HepG2 (cell line): ENCODE data around the gene SCEL. TPM values are rescaled to one million over a fixed set of nuclear protein-coding genes. Genes with fewer than 3 reads are reported as not detected.

Source experiments
- ATAC-seq: fragments of 200-7000 bp; cut with Tn5 transposase; 3 replicates; pipeline ENCODE4 v1.9.1; 2020; ENCODE audit warnings: mild to moderate bottlenecking, moderate library complexity
- BruUV-seq: library from RNA; stranded (reverse); fragments of 400-500 nt; replicated peaks from 2 replicates; lab custom pipeline; 2021; lab: Mats Ljungman, UMichigan
- CTCF ChIA-PET: fragments of 300-600 bp; formaldehyde crosslinking; extraction: SDS; loops from one replicate; lab custom pipeline; 2021; ENCODE audit warnings: low total read pairs, inconsistent platforms, low intra/inter-chr PET ratio; lab: Yijun Ruan, JAX
- POLR2A ChIA-PET: fragments of 350-600 bp; sonication (Branson Sonifier 250); formaldehyde crosslinking; loops from one replicate; lab custom pipeline; 2020; ENCODE audit warnings: antibody characterized with exemption, inconsistent platforms; lab: Yijun Ruan, JAX
- DNase-seq: peaks from one replicate; pipeline ENCODE4 v3.0.0-alpha.2; 2015; ENCODE audit warnings: low spot score
- FAIRE-seq: peaks from 3 replicates; lab custom pipeline; 2011; peaks lifted over from hg19 to GRCh38; lab: Jason Lieb, UNC
- H2AFZ ChIP-seq: one replicate; pipeline ENCODE4 v1.6.1; 2011; ENCODE audit warnings: low read length, inconsistent platforms
- H3K27ac ChIP-seq: fragments of 300-600 bp; 3 replicates; pipeline ENCODE4 v1.8.0; 2011; ENCODE audit warnings: mixed run types, mild to moderate bottlenecking, mixed read lengths, low read length, inconsistent platforms; ENCODE audit not compliant: insufficient read depth; ENCODE audit errors: extremely low read length
- H3K27me3 ChIP-seq, 2 experiments: fragments of 200-600 bp in 1 of 2; 2 replicates in 1 of 2; 3 replicates in 1 of 2; pipeline versions ENCODE4 v1.6.0 to v1.8.0; 2011; ENCODE audit warnings: low read length in 2 of 2, mild to moderate bottlenecking in 2 of 2, moderate library complexity in 2 of 2, inconsistent platforms in 1 of 2; ENCODE audit not compliant: insufficient read depth in 2 of 2, control insufficient read depth in 1 of 2
- H3K36me3 ChIP-seq, 2 experiments: fragments of 200-600 bp in 1 of 2; replicated peaks in 1 of 2; 2 replicates in 1 of 2; 3 replicates in 1 of 2; pipeline versions ENCODE4 v1.5.1 to v1.8.0; 2011; ENCODE audit warnings: low read length in 2 of 2, inconsistent platforms in 1 of 2; ENCODE audit not compliant: insufficient read depth in 2 of 2, control insufficient read depth in 1 of 2
- H3K4me1 ChIP-seq: 2 replicates; pipeline ENCODE4 v1.5.1; 2012; ENCODE audit warnings: low read length, inconsistent platforms; ENCODE audit not compliant: insufficient read depth
- H3K4me2 ChIP-seq: 2 replicates; pipeline ENCODE4 v1.6.0; 2011; ENCODE audit warnings: low read depth, low read length, inconsistent platforms
- H3K4me3 ChIP-seq, 3 experiments: fragments of 200-600 bp in 1 of 3; sonication (generic), shearing (Covaris generic) in 1 of 3; replicated peaks in 1 of 3; 2 replicates each; pipeline ENCODE4 v1.5.1; 2011 to 2016; ENCODE audit warnings: low read length in 3 of 3, inconsistent platforms in 2 of 3, low read depth in 2 of 3, mild to moderate bottlenecking in 2 of 3, control low read depth in 1 of 3, mixed read lengths in 1 of 3; ENCODE audit not compliant: insufficient read depth in 1 of 3
- H3K79me2 ChIP-seq: one replicate; pipeline ENCODE4 v1.6.1; 2011; ENCODE audit warnings: low read length, inconsistent platforms; ENCODE audit not compliant: insufficient read depth
- H3K9ac ChIP-seq: 2 replicates; pipeline ENCODE4 v1.6.0; 2011; ENCODE audit warnings: mild to moderate bottlenecking, low read depth, low read length, inconsistent platforms; ENCODE audit not compliant: insufficient read depth
- H3K9me3 ChIP-seq: 2 replicates; pipeline ENCODE4 v1.5.1; 2012; ENCODE audit warnings: mild to moderate bottlenecking, low read length
- H4K20me1 ChIP-seq: 2 replicates; pipeline ENCODE4 v1.6.0; 2011; ENCODE audit warnings: inconsistent platforms, mild to moderate bottlenecking, low read length, moderate library complexity; ENCODE audit not compliant: insufficient read depth
- BRD4 ChIP-seq: sonication (generic); formaldehyde crosslinking; IDR thresholded peaks from 2 replicates; pipeline ENCODE4 v1.4.0; 2020; ENCODE audit warnings: missing genetic modification reagents
- CHCHD3 ChIP-seq: sonication (generic); formaldehyde crosslinking; IDR thresholded peaks from 2 replicates; pipeline ENCODE4 v1.8.0; 2022; ENCODE audit warnings: mild to moderate bottlenecking, missing genetic modification reagents, moderate library complexity
- ELF4 ChIP-seq: sonication (generic); formaldehyde crosslinking; IDR thresholded peaks from 2 replicates; pipeline ENCODE4 v1.5.0; 2020; ENCODE audit warnings: missing genetic modification reagents, mild to moderate bottlenecking, moderate library complexity, borderline replicate concordance
- GFI1 ChIP-seq: sonication (generic); formaldehyde crosslinking; IDR thresholded peaks from 2 replicates; pipeline ENCODE4 v1.5.0; 2020; ENCODE audit warnings: missing genetic modification reagents, mild to moderate bottlenecking, borderline replicate concordance
- HOXA3 ChIP-seq: sonication (generic); formaldehyde crosslinking; IDR thresholded peaks from 2 replicates; pipeline ENCODE4 v1.5.0; 2020; ENCODE audit warnings: missing genetic modification reagents
- ZNF143 ChIP-seq: sonication (generic); formaldehyde crosslinking; IDR thresholded peaks from 2 replicates; pipeline ENCODE4 v1.4.0; 2020; ENCODE audit warnings: missing genetic modification reagents
- ZNF230 ChIP-seq: sonication (generic); formaldehyde crosslinking; IDR thresholded peaks from 2 replicates; pipeline ENCODE4 v1.4.0; 2020; ENCODE audit warnings: mild to moderate bottlenecking, missing genetic modification reagents
- ZNF256 ChIP-seq: sonication (generic); formaldehyde crosslinking; conservative IDR thresholded peaks from 2 replicates; pipeline ENCODE4 v1.4.0; 2020; ENCODE audit warnings: missing genetic modification reagents
- ZNF331 ChIP-seq: sonication (generic); formaldehyde crosslinking; IDR thresholded peaks from 2 replicates; pipeline ENCODE4 v1.4.0; 2020; ENCODE audit warnings: missing genetic modification reagents
- ZNF616 ChIP-seq: sonication (generic); formaldehyde crosslinking; IDR thresholded peaks from 2 replicates; pipeline ENCODE4 v1.5.0; 2020; ENCODE audit warnings: low read depth, mild to moderate bottlenecking, missing genetic modification reagents
- ZNF7 ChIP-seq: IDR thresholded peaks from 2 replicates; pipeline ENCODE4 v1.6.1; 2016; ENCODE audit warnings: missing biosample characterization, missing genetic modification reagents
- ZNF891 ChIP-seq: sonication (generic); formaldehyde crosslinking; IDR thresholded peaks from 2 replicates; pipeline ENCODE4 v1.5.0; 2020; ENCODE audit warnings: mild to moderate bottlenecking, missing genetic modification reagents
- WGBS: methylation state at CpG from one replicate; pipeline ENCODE4 v1.1.6; 2017; ENCODE audit warnings: low lambda C conversion rate; 5-methylcytosine and 5-hydroxymethylcytosine counted together
- in situ Hi-C: cut with HindIII; loops from 2 replicates; pipeline ENCODE4 v1.10.0; 2017; ENCODE audit warnings: low pct_unique_long_range_greater_than_20kb; ENCODE audit not compliant: extremely low pct_ligation_motif_present
- intact Hi-C: fragments of 100-400 bp; cut with micrococcal nuclease; formaldehyde crosslinking; loops from one replicate; pipeline ENCODE4 v1.10.0; 2022; ENCODE audit not compliant: unreplicated experiment
- polyA plus RNA-seq, 8 experiments: library from polyadenylated mRNA; depleted of rRNA in 3 of 8; stranded (reverse) in 7 of 8; unstranded in 1 of 8; fragments of >200 nt; fragmentation: Illumina TruSeq in 4 of 8; extraction: Trizol in 4 of 8; gene quantifications; 2 replicates each; pipeline versions ENCODE4 v1.2.1 to v1.2.3, GENCODE V29; 2011 to 2016; ENCODE audit warnings: low read depth in 4 of 8, missing spikeins in 1 of 8, mixed read lengths in 1 of 8; ENCODE audit not compliant: insufficient read depth in 1 of 8
- total RNA-seq, 5 experiments: library from RNA; depleted of rRNA; stranded (reverse); fragments of >200 nt; fragmentation: Illumina TruSeq; extraction: Trizol; gene quantifications; 2 replicates each; pipeline ENCODE4 v1.2.3, GENCODE V29; 2016; ENCODE audit warnings: low read depth in 1 of 5
- TF ChIP-seq, protein P1 (sequence below): sonication (generic); formaldehyde crosslinking; conservative IDR thresholded peaks from 2 replicates; pipeline ENCODE4 v1.4.0; 2020; ENCODE audit warnings: mild to moderate bottlenecking, missing genetic modification reagents, moderate library complexity
- TF ChIP-seq, protein P2 (sequence below): sonication (generic); formaldehyde crosslinking; IDR thresholded peaks from 2 replicates; pipeline ENCODE4 v1.4.0; 2020; ENCODE audit warnings: mild to moderate bottlenecking, missing genetic modification reagents

The SCEL gene
- total and polyA plus RNA-seq, 2 of the 13 experiments (the other 11 are each of a cell fraction or from before 2014, with no cell fraction given) = not detected

DNA sequence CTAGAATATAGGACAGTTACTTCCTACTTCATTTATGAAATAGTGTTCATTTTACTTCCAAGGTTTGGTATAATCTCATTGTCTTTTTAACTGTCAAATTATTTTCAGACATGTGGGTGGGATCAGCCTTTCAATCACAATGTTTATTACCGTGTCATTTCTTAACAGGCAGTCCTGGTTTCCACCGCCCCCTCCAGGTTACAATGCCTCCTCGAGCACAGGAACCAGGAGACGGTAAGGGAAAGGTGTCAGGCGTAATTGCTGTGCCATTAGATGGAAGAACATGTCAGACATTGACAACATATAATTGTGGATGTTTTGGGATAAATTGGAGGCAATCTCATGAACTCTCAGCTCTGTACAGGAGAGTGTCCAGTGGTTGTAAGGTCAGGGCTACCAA, 36.5 kb downstream of the SCEL start:
- in situ Hi-C loops (no loop called here), intact Hi-C loops (no loop called here)
- H3K27ac ChIP-seq = no peak overlapping the region
- DNase-seq (no peak), FAIRE-seq (no peak), ATAC-seq (no peak)
- ChIA-PET CTCF (no interaction called here), POLR2A (no interaction called here)
- no peaks in the 10 kb centered on the region for H4K20me1 ChIP-seq
- no peaks in the 10 kb centered on the region for H3K36me3 ChIP-seq
- no peak overlapping the region for H3K4me2 ChIP-seq
- 29% methylated on average over 5 of the region's 5 CpGs for WGBS
- H3K9me3 ChIP-seq = no peaks in the 10 kb centered on the region
- no peaks in the 10 kb centered on the region for H3K27me3 ChIP-seq
- H2AFZ ChIP-seq = no peak overlapping the region
- no peak overlapping the region for H3K4me3 ChIP-seq
- H3K4me1 ChIP-seq = no peaks in the 10 kb centered on the region
- no peaks in the 10 kb centered on the region for H3K79me2 ChIP-seq
- no peak overlapping the region for H3K9ac ChIP-seq
- no TSS peak for BruUV-seq
- TF ChIP-seq HOXA3 (no peak), ELF4 (CRISPR knock-in tag) (no peak), ZNF616 (no peak), ZNF891 (no peak), GFI1 (no peak), ZNF256 (no peak), ZNF143 (CRISPR knock-in tag) (no peak), ZNF331 (CRISPR knock-in tag) (no peak), ZNF7 (no peak), BRD4 (CRISPR knock-in tag) (no peak), ZNF230 (no peak), CHCHD3 (CRISPR knock-in tag) (no peak)
- TF ChIP-seq, protein P1, sequence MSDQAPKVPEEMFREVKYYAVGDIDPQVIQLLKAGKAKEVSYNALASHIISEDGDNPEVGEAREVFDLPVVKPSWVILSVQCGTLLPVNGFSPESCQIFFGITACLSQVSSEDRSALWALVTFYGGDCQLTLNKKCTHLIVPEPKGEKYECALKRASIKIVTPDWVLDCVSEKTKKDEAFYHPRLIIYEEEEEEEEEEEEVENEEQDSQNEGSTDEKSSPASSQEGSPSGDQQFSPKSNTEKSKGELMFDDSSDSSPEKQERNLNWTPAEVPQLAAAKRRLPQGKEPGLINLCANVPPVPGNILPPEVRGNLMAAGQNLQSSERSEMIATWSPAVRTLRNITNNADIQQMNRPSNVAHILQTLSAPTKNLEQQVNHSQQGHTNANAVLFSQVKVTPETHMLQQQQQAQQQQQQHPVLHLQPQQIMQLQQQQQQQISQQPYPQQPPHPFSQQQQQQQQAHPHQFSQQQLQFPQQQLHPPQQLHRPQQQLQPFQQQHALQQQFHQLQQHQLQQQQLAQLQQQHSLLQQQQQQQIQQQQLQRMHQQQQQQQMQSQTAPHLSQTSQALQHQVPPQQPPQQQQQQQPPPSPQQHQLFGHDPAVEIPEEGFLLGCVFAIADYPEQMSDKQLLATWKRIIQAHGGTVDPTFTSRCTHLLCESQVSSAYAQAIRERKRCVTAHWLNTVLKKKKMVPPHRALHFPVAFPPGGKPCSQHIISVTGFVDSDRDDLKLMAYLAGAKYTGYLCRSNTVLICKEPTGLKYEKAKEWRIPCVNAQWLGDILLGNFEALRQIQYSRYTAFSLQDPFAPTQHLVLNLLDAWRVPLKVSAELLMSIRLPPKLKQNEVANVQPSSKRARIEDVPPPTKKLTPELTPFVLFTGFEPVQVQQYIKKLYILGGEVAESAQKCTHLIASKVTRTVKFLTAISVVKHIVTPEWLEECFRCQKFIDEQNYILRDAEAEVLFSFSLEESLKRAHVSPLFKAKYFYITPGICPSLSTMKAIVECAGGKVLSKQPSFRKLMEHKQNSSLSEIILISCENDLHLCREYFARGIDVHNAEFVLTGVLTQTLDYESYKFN (CRISPR knock-in tag) = no peak
- TF ChIP-seq, protein P2, sequence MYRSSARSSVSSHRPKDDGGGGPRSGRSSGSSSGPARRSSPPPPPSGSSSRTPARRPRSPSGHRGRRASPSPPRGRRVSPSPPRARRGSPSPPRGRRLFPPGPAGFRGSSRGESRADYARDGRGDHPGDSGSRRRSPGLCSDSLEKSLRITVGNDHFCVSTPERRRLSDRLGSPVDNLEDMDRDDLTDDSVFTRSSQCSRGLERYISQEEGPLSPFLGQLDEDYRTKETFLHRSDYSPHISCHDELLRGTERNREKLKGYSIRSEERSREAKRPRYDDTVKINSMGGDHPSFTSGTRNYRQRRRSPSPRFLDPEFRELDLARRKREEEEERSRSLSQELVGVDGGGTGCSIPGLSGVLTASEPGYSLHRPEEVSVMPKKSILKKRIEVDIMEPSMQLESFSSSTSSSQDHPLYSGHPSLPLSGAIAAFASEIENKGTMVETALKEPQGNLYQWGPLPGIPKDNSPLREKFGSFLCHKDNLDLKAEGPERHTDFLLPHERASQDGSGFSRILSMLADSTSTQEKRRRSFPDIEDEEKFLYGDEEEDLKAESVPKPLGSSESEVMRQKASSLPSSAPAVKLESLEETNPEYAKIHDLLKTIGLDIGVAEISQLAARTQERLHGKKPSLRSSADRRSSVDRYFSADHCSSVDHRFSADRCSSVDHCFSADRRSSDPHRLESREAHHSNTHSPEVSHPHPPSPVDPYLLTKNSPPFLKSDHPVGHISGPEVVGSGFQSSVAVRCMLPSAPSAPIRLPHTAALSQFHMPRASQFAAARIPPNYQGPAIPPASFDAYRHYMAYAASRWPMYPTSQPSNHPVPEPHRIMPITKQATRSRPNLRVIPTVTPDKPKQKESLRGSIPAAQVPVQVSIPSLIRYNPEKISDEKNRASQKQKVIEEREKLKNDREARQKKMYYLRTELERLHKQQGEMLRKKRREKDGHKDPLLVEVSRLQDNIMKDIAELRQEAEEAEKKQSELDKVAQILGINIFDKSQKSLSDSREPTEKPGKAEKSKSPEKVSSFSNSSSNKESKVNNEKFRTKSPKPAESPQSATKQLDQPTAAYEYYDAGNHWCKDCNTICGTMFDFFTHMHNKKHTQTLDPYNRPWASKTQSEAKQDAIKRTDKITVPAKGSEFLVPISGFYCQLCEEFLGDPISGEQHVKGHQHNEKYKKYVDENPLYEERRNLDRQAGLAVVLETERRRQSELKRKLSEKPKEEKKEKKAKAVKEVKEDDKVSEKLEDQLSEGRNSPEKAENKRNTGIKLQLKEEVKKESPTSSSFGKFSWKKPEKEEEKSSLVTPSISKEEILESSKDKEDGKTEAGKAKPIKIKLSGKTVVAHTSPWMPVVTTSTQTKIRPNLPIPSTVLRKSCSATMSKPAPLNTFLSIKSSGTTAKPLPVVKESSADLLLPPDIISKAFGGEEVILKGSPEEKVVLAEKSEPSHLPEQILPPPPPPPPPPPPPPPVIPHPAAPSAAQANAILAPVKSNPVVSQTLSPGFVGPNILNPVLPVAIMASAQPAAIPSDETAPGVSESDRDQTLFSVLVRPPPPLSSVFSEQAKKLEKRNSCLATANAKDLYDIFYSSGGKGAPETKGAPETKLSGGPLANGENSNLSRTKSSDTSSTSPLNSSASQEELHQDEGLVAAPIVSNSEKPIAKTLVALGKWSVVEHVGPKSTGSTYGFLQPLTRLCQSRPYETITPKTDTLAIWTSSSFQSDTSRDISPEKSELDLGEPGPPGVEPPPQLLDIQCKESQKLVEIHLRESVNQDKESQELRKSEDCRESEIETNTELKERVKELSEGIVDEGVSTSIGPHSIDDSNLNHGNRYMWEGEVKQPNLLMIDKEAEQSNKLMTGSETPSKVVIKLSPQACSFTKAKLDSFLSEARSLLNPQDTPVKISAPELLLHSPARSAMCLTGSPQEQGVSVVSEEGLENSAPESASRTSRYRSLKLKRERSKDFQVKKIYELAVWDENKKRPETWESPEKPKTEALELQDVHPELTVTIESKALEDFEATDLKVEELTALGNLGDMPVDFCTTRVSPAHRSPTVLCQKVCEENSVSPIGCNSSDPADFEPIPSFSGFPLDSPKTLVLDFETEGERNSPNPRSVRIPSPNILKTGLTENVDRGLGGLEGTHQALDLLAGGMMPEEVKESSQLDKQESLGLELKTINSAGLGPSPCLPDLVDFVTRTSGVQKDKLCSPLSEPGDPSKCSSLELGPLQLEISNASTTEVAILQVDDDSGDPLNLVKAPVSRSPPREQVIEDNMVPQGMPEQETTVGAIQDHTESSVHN (CRISPR knock-in tag) = no peak
